NCI-H1092 (cell line): ENCODE results near the gene ARHGEF19.

Source experiments
- DNase-seq: peaks from one replicate; lab custom pipeline; 2025; lab: John Stamatoyannopoulos, UW

Gene ARHGEF19

GRCh38 chr1:16148329-16149092, 63.9 kb downstream of the ARHGEF19 start:
- no peak for DNase-seq
